ENCODE data around the gene ABCC11. TPM values are rescaled to one million over a fixed set of nuclear protein-coding genes. Genes with fewer than 3 reads are reported as not detected.

Gene ABCC11
- total RNA-seq, 4 donors from 2014 or later = 0.32 to 0.52 TPM; not detected in 2

- DNase-seq (ENCODE audit: low spot score in 2 of 2) = no peak
- intact Hi-C loops (cut with DNase I; ENCODE audit: low total_unique reads) = no loop called here
These were observed 12.2 kb downstream of the ABCC11 start for GRCh38 chr16:48235058-48235555.

DNA sequence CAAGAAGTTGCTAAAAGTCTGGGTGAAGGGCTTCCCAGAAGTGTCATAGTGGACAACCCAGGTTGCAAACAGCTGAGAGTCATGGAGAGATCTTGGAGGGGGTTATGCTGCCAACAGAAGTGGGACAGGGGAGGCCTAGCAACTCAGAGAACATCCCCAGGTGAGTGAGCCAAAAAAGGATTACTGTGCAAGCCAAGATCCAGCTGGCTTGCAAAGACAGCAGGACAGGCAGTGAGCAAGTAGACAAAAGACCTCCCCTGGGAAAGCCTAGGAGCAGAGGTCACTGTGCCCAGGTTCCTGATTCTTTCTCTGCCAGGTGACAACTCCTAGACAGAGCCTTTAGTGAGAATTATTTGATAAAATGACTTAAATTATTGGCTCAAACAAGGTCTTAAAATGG is 12.7 kb downstream of the ABCC11 start:
- intact Hi-C loops (cut with DNase I; ENCODE audit: low total_unique reads) = no loop called here
- DNase-seq (ENCODE audit: low spot score in 2 of 2) = no peak
- TF ChIP-seq, protein P1, sequence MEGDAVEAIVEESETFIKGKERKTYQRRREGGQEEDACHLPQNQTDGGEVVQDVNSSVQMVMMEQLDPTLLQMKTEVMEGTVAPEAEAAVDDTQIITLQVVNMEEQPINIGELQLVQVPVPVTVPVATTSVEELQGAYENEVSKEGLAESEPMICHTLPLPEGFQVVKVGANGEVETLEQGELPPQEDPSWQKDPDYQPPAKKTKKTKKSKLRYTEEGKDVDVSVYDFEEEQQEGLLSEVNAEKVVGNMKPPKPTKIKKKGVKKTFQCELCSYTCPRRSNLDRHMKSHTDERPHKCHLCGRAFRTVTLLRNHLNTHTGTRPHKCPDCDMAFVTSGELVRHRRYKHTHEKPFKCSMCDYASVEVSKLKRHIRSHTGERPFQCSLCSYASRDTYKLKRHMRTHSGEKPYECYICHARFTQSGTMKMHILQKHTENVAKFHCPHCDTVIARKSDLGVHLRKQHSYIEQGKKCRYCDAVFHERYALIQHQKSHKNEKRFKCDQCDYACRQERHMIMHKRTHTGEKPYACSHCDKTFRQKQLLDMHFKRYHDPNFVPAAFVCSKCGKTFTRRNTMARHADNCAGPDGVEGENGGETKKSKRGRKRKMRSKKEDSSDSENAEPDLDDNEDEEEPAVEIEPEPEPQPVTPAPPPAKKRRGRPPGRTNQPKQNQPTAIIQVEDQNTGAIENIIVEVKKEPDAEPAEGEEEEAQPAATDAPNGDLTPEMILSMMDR (IDR thresholded peaks at IDR 0.05) = no peak
- TF ChIP-seq POLR2A (IDR thresholded peaks at IDR 0.05) = no peak

More at GRCh38 chr16:48235058-48235555, 12.2 kb downstream of the ABCC11 start:
- WGBS, 2 donors = 76 to 78% methylated on average over 6 of the region's 6 CpGs
- no peak overlapping the region for H3K4me3 ChIP-seq (ENCODE audit: low read depth, poor library complexity, severe bottlenecking)
- no peak for TF ChIP-seq POLR2A (IDR thresholded peaks at IDR 0.05)

GRCh38 chr16:48232493-48233040 is 14.8 kb downstream of the ABCC11 start:
- DNase-seq (ENCODE audit: low spot score in 2 of 2) = no peak
- intact Hi-C loops (cut with DNase I; ENCODE audit: low total_unique reads) = no loop called here
- WGBS, 2 donors = 95 to 100% methylated on average over 2 of the region's 2 CpGs
- TF ChIP-seq, protein P1 (IDR thresholded peaks at IDR 0.05) = no peak
- TF ChIP-seq POLR2A (IDR thresholded peaks at IDR 0.05) = no peak
- no peak overlapping the region for H3K4me3 ChIP-seq (ENCODE audit: low read depth, poor library complexity, severe bottlenecking)

More for the DNA sequence above, 12.7 kb downstream of the ABCC11 start:
- H3K4me3 ChIP-seq (ENCODE audit: low read depth, poor library complexity, severe bottlenecking) = no peak overlapping the region

DNA sequence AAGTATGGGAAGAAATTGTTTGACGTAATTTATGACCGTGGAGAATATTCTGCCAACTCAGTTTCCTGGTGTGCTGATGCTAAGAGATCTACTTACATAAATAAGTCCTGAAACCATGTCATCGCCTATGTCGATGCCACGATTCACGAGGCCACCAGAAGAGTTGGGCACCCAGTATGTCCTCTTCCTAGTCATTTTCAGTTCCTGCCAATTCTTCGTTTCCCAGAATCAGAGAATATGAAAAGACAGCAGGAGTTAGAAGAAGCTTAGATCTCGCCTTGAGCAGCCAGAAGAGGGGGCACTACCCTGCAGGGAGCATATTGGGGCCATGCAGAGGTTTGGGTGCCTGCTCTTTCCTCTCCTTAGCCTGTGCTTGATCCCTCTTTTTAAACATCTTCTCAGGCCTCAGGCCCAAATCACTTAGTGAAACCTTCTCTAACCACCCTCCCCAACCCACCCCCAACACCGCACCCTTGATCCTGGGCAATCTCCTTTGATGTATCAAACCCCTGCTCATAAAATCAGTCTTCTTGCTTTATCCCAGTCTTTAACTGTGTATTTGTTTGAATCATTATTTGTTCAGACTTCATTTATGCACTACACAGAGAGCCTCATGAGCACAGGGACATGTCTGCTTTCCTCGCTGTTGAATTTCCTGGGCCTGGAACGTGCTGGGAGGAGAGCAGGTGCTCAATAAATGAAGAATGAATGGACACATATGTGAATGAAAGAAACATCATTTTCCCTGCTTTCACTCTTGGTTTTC is 15.4 kb downstream of the ABCC11 start:
- TF ChIP-seq, protein P1 (IDR thresholded peaks at IDR 0.05) = no peak
- TF ChIP-seq POLR2A (IDR thresholded peaks at IDR 0.05) = no peak
- intact Hi-C loops (cut with DNase I; ENCODE audit: low total_unique reads) = no loop called here
- DNase-seq (ENCODE audit: low spot score in 2 of 2) = no peak
- WGBS, 2 donors = 68 to 71% methylated on average over 11 of the region's 11 CpGs
- no peak overlapping the region for H3K4me3 ChIP-seq (ENCODE audit: low read depth, poor library complexity, severe bottlenecking)

DNA sequence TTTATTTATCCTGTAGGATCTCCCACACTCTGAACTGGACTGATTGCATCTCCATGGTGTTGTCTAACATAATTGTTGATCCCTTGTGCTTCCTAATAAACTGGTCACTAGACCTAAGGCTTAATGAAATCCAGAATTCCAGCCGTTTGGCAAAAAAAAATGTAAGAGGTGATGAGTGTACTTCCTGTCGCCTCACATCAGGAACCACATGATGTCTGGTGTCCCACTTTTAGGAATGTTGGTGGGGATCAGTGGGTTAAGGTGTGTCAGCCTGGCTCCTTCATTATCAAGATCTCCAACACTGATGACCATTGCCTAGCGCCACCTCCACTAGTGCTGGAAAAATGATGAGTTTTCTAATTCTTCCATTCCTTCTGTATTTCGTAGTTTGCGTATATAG is 21.9 kb downstream of the ABCC11 start:
- 72 to 74% methylated on average over 5 of the region's 5 CpGs for WGBS, 2 donors
- intact Hi-C loops (cut with DNase I; ENCODE audit: low total_unique reads) = no loop called here
- TF ChIP-seq POLR2A (IDR thresholded peaks at IDR 0.05) = no peak
- TF ChIP-seq, protein P1 (IDR thresholded peaks at IDR 0.05) = no peak
- H3K4me3 ChIP-seq (ENCODE audit: low read depth, poor library complexity, severe bottlenecking) = no peak overlapping the region
- no peak for DNase-seq (ENCODE audit: low spot score in 2 of 2)

GRCh38 chr16:48223490-48223889 is 23.8 kb downstream of the ABCC11 start:
- H3K4me3 ChIP-seq (ENCODE audit: low read depth, poor library complexity, severe bottlenecking) = no peak overlapping the region
- no peak for DNase-seq (ENCODE audit: low spot score in 2 of 2)
- intact Hi-C loops (cut with DNase I; ENCODE audit: low total_unique reads) = no loop called here
- 91 to 93% methylated on average over 4 of the region's 4 CpGs for WGBS, 2 donors
- TF ChIP-seq, protein P1 (IDR thresholded peaks at IDR 0.05) = no peak
- no peak for TF ChIP-seq POLR2A (IDR thresholded peaks at IDR 0.05)

Measured in lower leg skin (tissue), 4 donors.